Hepatocyte (in vitro differentiated cells): ENCODE results near the gene NKAIN1. TPM values are rescaled to one million over a fixed set of nuclear protein-coding genes. Genes with fewer than 3 reads are reported as not detected.

Experiments
- DNase-seq: peaks from one replicate; pipeline ENCODE4 v3.0.0-alpha.2; 2016; ENCODE audit warnings: low spot score
- H2AFZ ChIP-seq: fragments of 200-600 bp; sonication (generic); 2 replicates; pipeline ENCODE4 v1.6.0; 2016; ENCODE audit warnings: antibody characterized with exemption, mild to moderate bottlenecking
- H3K27ac ChIP-seq: fragments of 200-600 bp; sonication (generic); 2 replicates; pipeline ENCODE4 v1.5.1; 2016; ENCODE audit warnings: mild to moderate bottlenecking
- H3K27me3 ChIP-seq: fragments of 200-600 bp; sonication (generic); 2 replicates; pipeline ENCODE4 v1.6.1; 2016
- H3K36me3 ChIP-seq: fragments of 200-600 bp; sonication (generic); replicated peaks from 2 replicates; pipeline ENCODE4 v1.5.1; 2016; ENCODE audit warnings: low read depth; ENCODE audit not compliant: insufficient read depth
- H3K4me1 ChIP-seq: fragments of 200-600 bp; sonication (generic); 2 replicates; pipeline ENCODE4 v1.5.1; 2016; ENCODE audit warnings: mild to moderate bottlenecking, moderate library complexity; ENCODE audit not compliant: insufficient read depth
- H3K4me2 ChIP-seq: fragments of 200-600 bp; sonication (generic); 2 replicates; pipeline ENCODE4 v1.6.0; 2016
- H3K4me3 ChIP-seq: fragments of 200-600 bp; sonication (generic); 2 replicates; pipeline ENCODE4 v1.5.1; 2016; ENCODE audit warnings: mild to moderate bottlenecking
- H3K79me2 ChIP-seq: fragments of 200-600 bp; sonication (generic); 2 replicates; pipeline ENCODE4 v1.6.0; 2017; ENCODE audit warnings: mild to moderate bottlenecking
- H3K9me2 ChIP-seq: fragments of 200-600 bp; sonication (generic); replicated peaks from 2 replicates; pipeline ENCODE4 v1.6.0; 2017; ENCODE audit warnings: mild to moderate bottlenecking; ENCODE audit not compliant: insufficient read depth
- H3K9me3 ChIP-seq: fragments of 200-600 bp; sonication (generic); 2 replicates; pipeline ENCODE4 v1.5.1; 2016; ENCODE audit warnings: low read depth, mild to moderate bottlenecking
- H4K20me1 ChIP-seq: fragments of 200-600 bp; sonication (generic); 2 replicates; pipeline ENCODE4 v1.6.0; 2016; ENCODE audit warnings: mild to moderate bottlenecking; ENCODE audit not compliant: insufficient read depth, poor library complexity, severe bottlenecking
- EZH2 ChIP-seq: fragments of 200-600 bp; sonication (generic); IDR thresholded peaks from 2 replicates; pipeline ENCODE4 v1.6.1; 2016; ENCODE audit warnings: antibody characterized with exemption, mild to moderate bottlenecking, borderline replicate concordance
- EZH2phosphoT487 ChIP-seq: fragments of 200-600 bp; sonication (generic); IDR thresholded peaks from one replicate; pipeline ENCODE4 v1.6.1; 2018; ENCODE audit warnings: antibody characterized with exemption, mild to moderate bottlenecking, low read depth, moderate library complexity; ENCODE audit not compliant: unreplicated experiment, severe bottlenecking
- WGBS: methylation state at CpG from one replicate; pipeline ENCODE4 v1.1.6; 2016; ENCODE audit warnings: low lambda C conversion rate; ENCODE audit errors: missing lambda C conversion rate; 5-methylcytosine and 5-hydroxymethylcytosine counted together
- polyA plus RNA-seq: library from polyadenylated mRNA; unstranded; fragments of >200 nt; fragmentation: Nextera tagmentation; extraction: Ambion mirVana; gene quantifications from 2 replicates; pipeline ENCODE4 v1.2.1, GENCODE V29; 2016
- total RNA-seq: library from RNA; depleted of rRNA; stranded (reverse); fragments of >200 nt; gene quantifications from 2 replicates; pipeline ENCODE4 v1.2.3, GENCODE V29; 2014
- TF ChIP-seq, protein P1 (sequence below): fragments of 200-600 bp; sonication (generic); IDR thresholded peaks from 2 replicates; pipeline ENCODE4 v1.5.1; 2016; ENCODE audit warnings: antibody characterized with exemption, mild to moderate bottlenecking; ENCODE audit not compliant: poor library complexity

NKAIN1 gene
- total and polyA plus RNA-seq, 2 experiments from 2014 or later = 1.8 to 2.2 TPM

DNA sequence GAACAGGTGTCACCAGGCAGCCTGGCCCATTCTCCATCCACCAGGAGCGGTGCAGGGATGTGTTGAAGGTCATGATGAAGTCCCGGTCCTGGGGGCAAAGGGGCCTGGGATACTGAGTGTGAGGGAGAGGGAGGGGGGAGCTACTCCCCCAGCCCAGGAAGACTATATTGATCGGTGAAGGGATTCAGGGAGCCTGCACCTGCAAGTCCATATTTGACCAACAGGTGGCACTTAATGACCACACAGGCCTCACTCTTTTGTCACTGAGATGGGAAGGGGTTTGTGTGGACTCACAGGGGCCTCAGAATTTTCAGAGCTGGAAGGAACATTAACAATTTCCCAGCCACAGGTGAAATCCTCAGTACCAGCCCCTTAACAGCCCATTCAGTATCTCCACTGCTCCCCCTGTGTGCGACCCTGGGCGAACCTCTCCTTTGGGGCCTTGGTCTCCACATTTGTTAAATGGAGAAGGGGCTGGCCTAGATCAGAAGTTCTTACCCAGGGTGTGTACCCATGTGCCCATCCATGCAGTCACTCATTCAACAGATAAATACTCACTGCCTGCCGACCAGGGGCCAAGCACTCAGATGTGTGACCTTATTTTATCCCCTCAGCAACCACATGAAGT lies 55.6 kb downstream of the NKAIN1 start:
- H4K20me1 ChIP-seq = no peaks in the 10 kb centered on the region
- 33% methylated on average over 6 of the region's 6 CpGs for WGBS
- peak; percentile 72 for DNase-seq
- no peak overlapping the region for H3K27ac ChIP-seq
- no peak overlapping the region for H3K4me2 ChIP-seq
- no peaks in the 10 kb centered on the region for H3K27me3 ChIP-seq
- no peaks in the 10 kb centered on the region for H3K9me2 ChIP-seq
- no peaks in the 10 kb centered on the region for H3K36me3 ChIP-seq
- H2AFZ ChIP-seq = no peak overlapping the region
- H3K79me2 ChIP-seq = no peaks in the 10 kb centered on the region
- peaks cover 13% of the 10 kb centered on the region for H3K4me1 ChIP-seq
- no peaks in the 10 kb centered on the region for H3K9me3 ChIP-seq
- no peak overlapping the region for H3K4me3 ChIP-seq
- TF ChIP-seq, protein P1, sequence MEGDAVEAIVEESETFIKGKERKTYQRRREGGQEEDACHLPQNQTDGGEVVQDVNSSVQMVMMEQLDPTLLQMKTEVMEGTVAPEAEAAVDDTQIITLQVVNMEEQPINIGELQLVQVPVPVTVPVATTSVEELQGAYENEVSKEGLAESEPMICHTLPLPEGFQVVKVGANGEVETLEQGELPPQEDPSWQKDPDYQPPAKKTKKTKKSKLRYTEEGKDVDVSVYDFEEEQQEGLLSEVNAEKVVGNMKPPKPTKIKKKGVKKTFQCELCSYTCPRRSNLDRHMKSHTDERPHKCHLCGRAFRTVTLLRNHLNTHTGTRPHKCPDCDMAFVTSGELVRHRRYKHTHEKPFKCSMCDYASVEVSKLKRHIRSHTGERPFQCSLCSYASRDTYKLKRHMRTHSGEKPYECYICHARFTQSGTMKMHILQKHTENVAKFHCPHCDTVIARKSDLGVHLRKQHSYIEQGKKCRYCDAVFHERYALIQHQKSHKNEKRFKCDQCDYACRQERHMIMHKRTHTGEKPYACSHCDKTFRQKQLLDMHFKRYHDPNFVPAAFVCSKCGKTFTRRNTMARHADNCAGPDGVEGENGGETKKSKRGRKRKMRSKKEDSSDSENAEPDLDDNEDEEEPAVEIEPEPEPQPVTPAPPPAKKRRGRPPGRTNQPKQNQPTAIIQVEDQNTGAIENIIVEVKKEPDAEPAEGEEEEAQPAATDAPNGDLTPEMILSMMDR = peak; percentile 84
- TF ChIP-seq EZH2 (no peak), EZH2phosphoT487 (no peak)

GRCh38 chr1:31183126-31183525 lies 56.6 kb downstream of the NKAIN1 start:
- no peak overlapping the region for H3K4me3 ChIP-seq
- TF ChIP-seq EZH2phosphoT487 (no peak), EZH2 (no peak)
- TF ChIP-seq, protein P1 = no peak
- H4K20me1 ChIP-seq = no peaks in the 10 kb centered on the region
- H3K4me2 ChIP-seq = no peak overlapping the region
- no peaks in the 10 kb centered on the region for H3K9me3 ChIP-seq
- H2AFZ ChIP-seq = no peak overlapping the region
- peak overlapping the region; percentile 33 for H3K27ac ChIP-seq
- H3K9me2 ChIP-seq = no peaks in the 10 kb centered on the region
- H3K27me3 ChIP-seq = no peaks in the 10 kb centered on the region
- DNase-seq = no peak
- 92% methylated on average over 6 of the region's 6 CpGs for WGBS
- no peaks in the 10 kb centered on the region for H3K79me2 ChIP-seq
- peaks cover 13% of the 10 kb centered on the region for H3K4me1 ChIP-seq
- H3K36me3 ChIP-seq = no peaks in the 10 kb centered on the region

DNA sequence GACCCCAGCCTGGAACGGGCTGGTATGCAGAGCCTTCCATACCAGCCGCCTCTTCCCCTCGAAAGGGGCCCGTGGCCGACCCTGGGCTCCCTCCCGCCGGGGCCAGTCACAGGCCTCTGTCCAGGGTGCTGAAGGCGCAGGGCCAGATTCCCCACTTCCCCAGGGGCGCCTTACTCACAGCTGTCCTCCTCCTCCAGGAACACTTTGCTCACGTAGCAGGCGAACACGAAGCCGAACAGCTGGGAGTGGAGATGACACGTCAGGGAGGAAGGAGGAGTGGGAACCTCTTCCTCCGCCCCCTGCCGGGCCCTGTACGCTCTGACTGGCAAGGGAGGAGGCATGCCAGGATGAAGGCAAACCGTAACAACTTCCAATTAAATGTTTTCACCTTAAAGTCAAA lies 57.3 kb downstream of the NKAIN1 start:
- H3K27ac ChIP-seq = peak overlapping the region; percentile 33
- peak; percentile 95 for DNase-seq
- TF ChIP-seq, protein P1 = peak; percentile 45
- TF ChIP-seq EZH2 = no peak
- H3K4me2 ChIP-seq = peak overlapping the region; percentile 80
- H2AFZ ChIP-seq = no peak overlapping the region
- no peaks in the 10 kb centered on the region for H3K79me2 ChIP-seq
- no peaks in the 10 kb centered on the region for H3K27me3 ChIP-seq
- H4K20me1 ChIP-seq = no peaks in the 10 kb centered on the region
- no peaks in the 10 kb centered on the region for H3K9me3 ChIP-seq
- H3K36me3 ChIP-seq = no peaks in the 10 kb centered on the region
- WGBS = 4% methylated on average over 17 of the region's 18 CpGs
- peaks cover 13% of the 10 kb centered on the region for H3K4me1 ChIP-seq
- H3K4me3 ChIP-seq = no peak overlapping the region
- no peaks in the 10 kb centered on the region for H3K9me2 ChIP-seq
